HepG2 (cell line): ENCODE measurements around the gene TSGA10. TPM values are rescaled to one million over a fixed set of nuclear protein-coding genes. Genes with fewer than 3 reads are reported as not detected.

Source experiments
- FLYWCH1 ChIP-seq: sonication (generic); formaldehyde crosslinking; IDR thresholded peaks from 2 replicates; pipeline ENCODE4 v1.8.1; 2023; ENCODE audit warnings: mild to moderate bottlenecking, missing genetic modification reagents
- GATAD2A ChIP-seq: IDR thresholded peaks from 2 replicates; pipeline ENCODE4 v1.6.1; 2016
- PBX3 ChIP-seq: sonication (generic); formaldehyde crosslinking; IDR thresholded peaks from 2 replicates; pipeline ENCODE4 v1.8.1; 2023; ENCODE audit warnings: missing genetic modification reagents, inconsistent platforms, borderline replicate concordance
- SRF ChIP-seq: IDR thresholded peaks from 2 replicates; pipeline ENCODE4 v1.6.1; 2011; ENCODE audit warnings: mild to moderate bottlenecking, low read depth, low read length, moderate library complexity
- SYNCRIP ChIP-seq: fragments of 200-400 bp; formaldehyde crosslinking; IDR thresholded peaks from 2 replicates; pipeline ENCODE4 v1.6.1; 2018; ENCODE audit warnings: mild to moderate bottlenecking, low read depth, low read length; ENCODE audit not compliant: insufficient read depth
- TCF7L2 ChIP-seq: IDR thresholded peaks from 2 replicates; pipeline ENCODE4 v1.6.1; 2011; ENCODE audit warnings: mild to moderate bottlenecking, low read depth, low read length, moderate library complexity
- TRIM22 ChIP-seq: fragments of 450-650 bp; IDR thresholded peaks from 2 replicates; pipeline ENCODE4 v1.6.1; 2017
- ZBTB10 ChIP-seq: sonication (generic); formaldehyde crosslinking; IDR thresholded peaks from 2 replicates; pipeline ENCODE4 v1.4.0; 2020; ENCODE audit warnings: missing genetic modification reagents, borderline replicate concordance
- polyA plus RNA-seq, 8 experiments: library from polyadenylated mRNA; depleted of rRNA in 3 of 8; stranded (reverse) in 7 of 8; unstranded in 1 of 8; fragments of >200 nt; fragmentation: Illumina TruSeq in 4 of 8; extraction: Trizol in 4 of 8; gene quantifications; 2 replicates each; pipeline versions ENCODE4 v1.2.1 to v1.2.3, GENCODE V29; 2011 to 2016; ENCODE audit warnings: low read depth in 4 of 8, missing spikeins in 1 of 8, mixed read lengths in 1 of 8; ENCODE audit not compliant: insufficient read depth in 1 of 8
- total RNA-seq, 5 experiments: library from RNA; depleted of rRNA; stranded (reverse); fragments of >200 nt; fragmentation: Illumina TruSeq; extraction: Trizol; gene quantifications; 2 replicates each; pipeline ENCODE4 v1.2.3, GENCODE V29; 2016; ENCODE audit warnings: low read depth in 1 of 5
- TF ChIP-seq, protein P1 (sequence below): sonication (generic); formaldehyde crosslinking; IDR thresholded peaks from 2 replicates; pipeline ENCODE4 v1.4.0; 2020; ENCODE audit warnings: missing genetic modification reagents
- TF ChIP-seq, protein P2 (sequence below), 2 experiments: fragments of 450-650 bp in 1 of 2; sonication (generic) in 1 of 2; formaldehyde crosslinking in 1 of 2; IDR thresholded peaks; 2 replicates each; pipeline versions ENCODE4 v1.6.1 to v1.8.0; 2016 to 2022; ENCODE audit warnings: antibody characterized with exemption in 1 of 2, mild to moderate bottlenecking in 1 of 2, missing genetic modification reagents in 1 of 2

TSGA10 gene
- total and polyA plus RNA-seq, 2 of the 13 experiments (the other 11 are each of a cell fraction or from before 2014, with no cell fraction given), result 4.7 to 13.1 TPM

GRCh38 chr2:99154643-99155536 lies at the start of gene TSGA10, which contains the start of gene LIPT1 (continued):
- TF ChIP-seq, protein P1, sequence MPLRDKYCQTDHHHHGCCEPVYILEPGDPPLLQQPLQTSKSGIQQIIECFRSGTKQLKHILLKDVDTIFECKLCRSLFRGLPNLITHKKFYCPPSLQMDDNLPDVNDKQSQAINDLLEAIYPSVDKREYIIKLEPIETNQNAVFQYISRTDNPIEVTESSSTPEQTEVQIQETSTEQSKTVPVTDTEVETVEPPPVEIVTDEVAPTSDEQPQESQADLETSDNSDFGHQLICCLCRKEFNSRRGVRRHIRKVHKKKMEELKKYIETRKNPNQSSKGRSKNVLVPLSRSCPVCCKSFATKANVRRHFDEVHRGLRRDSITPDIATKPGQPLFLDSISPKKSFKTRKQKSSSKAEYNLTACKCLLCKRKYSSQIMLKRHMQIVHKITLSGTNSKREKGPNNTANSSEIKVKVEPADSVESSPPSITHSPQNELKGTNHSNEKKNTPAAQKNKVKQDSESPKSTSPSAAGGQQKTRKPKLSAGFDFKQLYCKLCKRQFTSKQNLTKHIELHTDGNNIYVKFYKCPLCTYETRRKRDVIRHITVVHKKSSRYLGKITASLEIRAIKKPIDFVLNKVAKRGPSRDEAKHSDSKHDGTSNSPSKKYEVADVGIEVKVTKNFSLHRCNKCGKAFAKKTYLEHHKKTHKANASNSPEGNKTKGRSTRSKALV (CRISPR knock-in tag), result peak; percentile 81
- TF ChIP-seq, protein P2, sequence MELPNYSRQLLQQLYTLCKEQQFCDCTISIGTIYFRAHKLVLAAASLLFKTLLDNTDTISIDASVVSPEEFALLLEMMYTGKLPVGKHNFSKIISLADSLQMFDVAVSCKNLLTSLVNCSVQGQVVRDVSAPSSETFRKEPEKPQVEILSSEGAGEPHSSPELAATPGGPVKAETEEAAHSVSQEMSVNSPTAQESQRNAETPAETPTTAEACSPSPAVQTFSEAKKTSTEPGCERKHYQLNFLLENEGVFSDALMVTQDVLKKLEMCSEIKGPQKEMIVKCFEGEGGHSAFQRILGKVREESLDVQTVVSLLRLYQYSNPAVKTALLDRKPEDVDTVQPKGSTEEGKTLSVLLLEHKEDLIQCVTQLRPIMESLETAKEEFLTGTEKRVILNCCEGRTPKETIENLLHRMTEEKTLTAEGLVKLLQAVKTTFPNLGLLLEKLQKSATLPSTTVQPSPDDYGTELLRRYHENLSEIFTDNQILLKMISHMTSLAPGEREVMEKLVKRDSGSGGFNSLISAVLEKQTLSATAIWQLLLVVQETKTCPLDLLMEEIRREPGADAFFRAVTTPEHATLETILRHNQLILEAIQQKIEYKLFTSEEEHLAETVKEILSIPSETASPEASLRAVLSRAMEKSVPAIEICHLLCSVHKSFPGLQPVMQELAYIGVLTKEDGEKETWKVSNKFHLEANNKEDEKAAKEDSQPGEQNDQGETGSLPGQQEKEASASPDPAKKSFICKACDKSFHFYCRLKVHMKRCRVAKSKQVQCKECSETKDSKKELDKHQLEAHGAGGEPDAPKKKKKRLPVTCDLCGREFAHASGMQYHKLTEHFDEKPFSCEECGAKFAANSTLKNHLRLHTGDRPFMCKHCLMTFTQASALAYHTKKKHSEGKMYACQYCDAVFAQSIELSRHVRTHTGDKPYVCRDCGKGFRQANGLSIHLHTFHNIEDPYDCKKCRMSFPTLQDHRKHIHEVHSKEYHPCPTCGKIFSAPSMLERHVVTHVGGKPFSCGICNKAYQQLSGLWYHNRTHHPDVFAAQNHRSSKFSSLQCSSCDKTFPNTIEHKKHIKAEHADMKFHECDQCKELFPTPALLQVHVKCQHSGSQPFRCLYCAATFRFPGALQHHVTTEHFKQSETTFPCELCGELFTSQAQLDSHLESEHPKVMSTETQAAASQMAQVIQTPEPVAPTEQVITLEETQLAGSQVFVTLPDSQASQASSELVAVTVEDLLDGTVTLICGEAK (IDR thresholded peaks at IDR 0.05), result peak; percentile 59
- TF ChIP-seq, protein P2 (CRISPR knock-in tag; IDR thresholded peaks at IDR 0.05), result peak; percentile 97
- TF ChIP-seq FLYWCH1 (CRISPR knock-in tag) (no peak; the same call in 1 of the 2 replicates), SRF (no peak), PBX3 (CRISPR knock-in tag) (peak; percentile 53; the same call in 1 of the 2 replicates), SYNCRIP (no peak), TCF7L2 (no peak), GATAD2A (CRISPR knock-in tag) (peak; percentile 93), TRIM22 (no peak), ZBTB10 (CRISPR knock-in tag) (peak; percentile 82; the same call in 1 of the 2 replicates)
